ENCODE data around the gene FADS2.

FADS2 gene

DNA sequence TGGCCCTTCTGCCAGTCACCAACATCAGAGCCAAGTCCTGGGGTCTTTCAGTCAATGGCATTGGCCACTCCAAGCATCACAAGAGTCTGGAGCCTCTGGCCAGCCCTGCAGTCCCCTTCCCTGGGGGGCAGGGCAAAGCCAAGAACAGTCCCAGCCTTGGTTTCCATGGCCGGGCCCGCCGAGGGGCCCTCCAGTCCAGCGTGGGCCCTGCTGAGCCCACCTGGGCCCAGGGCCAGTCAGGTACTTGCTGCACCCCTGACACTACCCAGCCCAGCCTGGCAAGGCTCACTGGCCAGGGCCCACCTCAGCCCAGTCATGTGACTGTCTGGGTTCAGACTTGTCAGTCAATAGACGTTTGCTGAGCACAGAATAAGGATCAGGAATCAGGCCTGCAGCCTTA, 46.5 kb upstream of the FADS2 start:
- H3K4me3 ChIP-seq (ENCODE audit: low read depth, low read length) = no peak overlapping the region
- no peak for DNase-seq (ENCODE audit: low read depth)
- no peak for TF ChIP-seq MYC (IDR thresholded peaks at IDR 0.05; ENCODE audit: low read depth, low read length)
- TF ChIP-seq, protein P1, sequence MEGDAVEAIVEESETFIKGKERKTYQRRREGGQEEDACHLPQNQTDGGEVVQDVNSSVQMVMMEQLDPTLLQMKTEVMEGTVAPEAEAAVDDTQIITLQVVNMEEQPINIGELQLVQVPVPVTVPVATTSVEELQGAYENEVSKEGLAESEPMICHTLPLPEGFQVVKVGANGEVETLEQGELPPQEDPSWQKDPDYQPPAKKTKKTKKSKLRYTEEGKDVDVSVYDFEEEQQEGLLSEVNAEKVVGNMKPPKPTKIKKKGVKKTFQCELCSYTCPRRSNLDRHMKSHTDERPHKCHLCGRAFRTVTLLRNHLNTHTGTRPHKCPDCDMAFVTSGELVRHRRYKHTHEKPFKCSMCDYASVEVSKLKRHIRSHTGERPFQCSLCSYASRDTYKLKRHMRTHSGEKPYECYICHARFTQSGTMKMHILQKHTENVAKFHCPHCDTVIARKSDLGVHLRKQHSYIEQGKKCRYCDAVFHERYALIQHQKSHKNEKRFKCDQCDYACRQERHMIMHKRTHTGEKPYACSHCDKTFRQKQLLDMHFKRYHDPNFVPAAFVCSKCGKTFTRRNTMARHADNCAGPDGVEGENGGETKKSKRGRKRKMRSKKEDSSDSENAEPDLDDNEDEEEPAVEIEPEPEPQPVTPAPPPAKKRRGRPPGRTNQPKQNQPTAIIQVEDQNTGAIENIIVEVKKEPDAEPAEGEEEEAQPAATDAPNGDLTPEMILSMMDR (IDR thresholded peaks at IDR 0.05; ENCODE audit: low read depth, low read length) = no peak

DNA sequence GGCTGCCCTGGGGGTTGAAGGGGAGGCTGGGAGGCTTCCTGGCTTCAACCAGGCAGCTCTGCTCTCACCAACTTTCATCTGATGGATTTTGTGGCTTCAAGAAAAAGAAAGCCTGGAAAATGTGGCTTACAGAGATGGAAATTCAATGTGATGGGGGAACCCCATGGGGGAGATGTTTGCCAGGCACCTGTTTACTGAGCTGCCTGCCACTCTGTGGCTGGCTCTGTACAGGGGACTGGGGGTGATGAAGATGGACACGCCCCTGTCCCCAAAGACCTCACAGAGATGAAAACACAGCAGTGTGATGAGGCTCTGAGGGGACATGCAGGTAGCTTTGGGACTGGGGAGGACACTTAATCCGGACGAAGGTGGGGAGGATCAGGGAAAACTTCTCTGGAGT, 45.8 kb upstream of the FADS2 start:
- TF ChIP-seq MAX (IDR thresholded peaks at IDR 0.05; ENCODE audit: low read depth, low read length) = no peak
- no peak for TF ChIP-seq MYC (IDR thresholded peaks at IDR 0.05; ENCODE audit: low read depth, low read length)
- TF ChIP-seq, protein P1 (IDR thresholded peaks at IDR 0.05; ENCODE audit: low read depth, low read length) = no peak
- TF ChIP-seq POLR2A (IDR thresholded peaks at IDR 0.05; ENCODE audit: extremely low read depth, insufficient read length) = no peak
- no peak for DNase-seq (ENCODE audit: low read depth)
- H3K4me3 ChIP-seq (ENCODE audit: low read depth, low read length) = no peak overlapping the region

DNA sequence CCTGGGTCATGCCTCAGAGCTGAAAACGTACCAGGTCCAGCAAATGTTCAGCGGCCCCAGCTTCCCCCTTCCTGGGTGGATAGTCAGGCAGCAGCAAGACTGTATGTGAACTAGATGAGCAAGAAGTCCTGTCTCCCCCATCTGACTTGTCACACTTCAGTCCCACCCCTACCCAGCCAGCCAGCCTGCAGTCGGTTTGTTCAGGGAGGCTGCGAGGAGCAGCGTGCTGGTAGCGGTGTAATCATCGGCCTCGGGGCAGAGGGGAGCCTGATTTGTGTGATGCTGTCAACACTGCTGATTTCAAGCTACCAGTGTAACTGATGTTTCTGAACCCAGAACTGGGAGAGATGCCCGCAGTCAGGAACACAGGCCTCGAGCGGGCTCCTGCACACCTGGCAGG, 45.3 kb upstream of the FADS2 start:
- no peak for DNase-seq (ENCODE audit: low read depth)
- H3K4me3 ChIP-seq (ENCODE audit: low read depth, low read length) = no peak overlapping the region
- TF ChIP-seq MAX (IDR thresholded peaks at IDR 0.05; ENCODE audit: low read depth, low read length) = no peak

- DNase-seq (ENCODE audit: low read depth) = peak; percentile 34
- TF ChIP-seq MAX (IDR thresholded peaks at IDR 0.05; ENCODE audit: low read depth, low read length) (no peak), POLR2A (IDR thresholded peaks at IDR 0.05; ENCODE audit: extremely low read depth, insufficient read length) (no peak), MYC (IDR thresholded peaks at IDR 0.05; ENCODE audit: low read depth, low read length) (no peak)
- TF ChIP-seq, protein P1 (IDR thresholded peaks at IDR 0.05; ENCODE audit: low read depth, low read length) = no peak
- no peak overlapping the region for H3K4me3 ChIP-seq (ENCODE audit: low read depth, low read length)
Measured at GRCh38 chr11:61783717-61784505, 44.2 kb upstream of the FADS2 start.

- no peak overlapping the region for H3K4me3 ChIP-seq (ENCODE audit: low read depth, low read length)
- no peak for DNase-seq (ENCODE audit: low read depth)
- TF ChIP-seq MYC (IDR thresholded peaks at IDR 0.05; ENCODE audit: low read depth, low read length) = no peak
- TF ChIP-seq, protein P1 (IDR thresholded peaks at IDR 0.05; ENCODE audit: low read depth, low read length) = no peak
- TF ChIP-seq MAX (IDR thresholded peaks at IDR 0.05; ENCODE audit: low read depth, low read length) = no peak
- TF ChIP-seq POLR2A (IDR thresholded peaks at IDR 0.05; ENCODE audit: extremely low read depth, insufficient read length) = no peak
Measured at GRCh38 chr11:61784506-61784805, 43.6 kb upstream of the FADS2 start.

- no peak for DNase-seq (ENCODE audit: low read depth)
- no peak for TF ChIP-seq POLR2A (IDR thresholded peaks at IDR 0.05; ENCODE audit: extremely low read depth, insufficient read length)
- TF ChIP-seq MYC (IDR thresholded peaks at IDR 0.05; ENCODE audit: low read depth, low read length) = no peak
- TF ChIP-seq, protein P1 (IDR thresholded peaks at IDR 0.05; ENCODE audit: low read depth, low read length) = no peak
- no peak for TF ChIP-seq MAX (IDR thresholded peaks at IDR 0.05; ENCODE audit: low read depth, low read length)
- no peak overlapping the region for H3K4me3 ChIP-seq (ENCODE audit: low read depth, low read length)
Measured at GRCh38 chr11:61785837-61786402, 42.2 kb upstream of the FADS2 start.

Measured in NB4 (cell line).